Uterus (tissue), 2 donors: Measurements from ENCODE around the gene SKAP1.

Experiments
- CTCF ChIP-seq, 4 experiments: fragments of 200-600 bp in 2 of 4; fragments of 450-650 bp in 2 of 4; sonication (generic) in 2 of 4; IDR thresholded peaks; one replicate each; pipeline ENCODE4 v1.5.1; 2016 to 2019; ENCODE audit warnings: antibody characterized with exemption in 4 of 4, mild to moderate bottlenecking in 2 of 4, moderate library complexity in 1 of 4
- POLR2A ChIP-seq, 2 donors: fragments of 450-650 bp; IDR thresholded peaks; one replicate each; pipeline ENCODE4 v1.6.1; 2016; ENCODE audit warnings: antibody characterized with exemption in 2 of 2, mild to moderate bottlenecking in 1 of 2, moderate library complexity in 1 of 2

- TF ChIP-seq CTCF (IDR thresholded peaks at IDR 0.05) (no peak), POLR2A (IDR thresholded peaks at IDR 0.05) (no peak)
These were observed 188.9 kb downstream of the SKAP1 start for GRCh38 chr17:48241131-48241591.
